Cardiac muscle cell (in vitro differentiated cells and primary cell): ENCODE data around the gene TTYH3. TPM values are rescaled to one million over a fixed set of nuclear protein-coding genes. Genes with fewer than 3 reads are reported as not detected.
A peak's percentile ranks its signal among the peaks of the same experiment; 100 is the strongest.
"Not testable (repeated sequence)": the region's sequence is repeated elsewhere in the genome, so short reads cannot be mapped to it uniquely, and the experiment has no call there.

Experiments
- DNase-seq, 2 donors: peaks; one replicate each; pipeline versions ENCODE4 v3.0.0 to v3.0.0-alpha.2; 2010 to 2017; ENCODE audit warnings: low read depth in 1 of 2, low spot score in 1 of 2
- H3K27ac ChIP-seq: fragments of 200-600 bp; sonication (generic); 2 replicates; pipeline ENCODE4 v1.5.1; 2016
- H3K27me3 ChIP-seq: fragments of 200-600 bp; sonication (generic); 2 replicates; pipeline ENCODE4 v1.6.0; 2016; ENCODE audit warnings: control low read depth
- H3K36me3 ChIP-seq: fragments of 200-600 bp; sonication (generic); 2 replicates; pipeline ENCODE4 v1.5.1; 2016; ENCODE audit warnings: control low read depth
- H3K4me1 ChIP-seq: fragments of 200-600 bp; sonication (generic); 2 replicates; pipeline ENCODE4 v1.8.1; 2017; ENCODE audit warnings: low read depth, mild to moderate bottlenecking, mixed run types
- H3K4me3 ChIP-seq: fragments of 200-600 bp; sonication (generic); 2 replicates; pipeline ENCODE4 v1.5.1; 2016; ENCODE audit warnings: mild to moderate bottlenecking
- H3K9me3 ChIP-seq: fragments of 200-600 bp; sonication (generic); 2 replicates; pipeline ENCODE4 v1.5.1; 2017; ENCODE audit warnings: low read depth, mild to moderate bottlenecking, control low read depth
- polyA plus RNA-seq: library from polyadenylated mRNA; unstranded; fragments of >200 nt; fragmentation: Nextera tagmentation; extraction: Ambion mirVana; gene quantifications from 2 replicates; pipeline ENCODE4 v1.2.1, GENCODE V29; 2016
- total RNA-seq: library from RNA; depleted of rRNA; stranded (reverse); fragments of >200 nt; gene quantifications from 2 replicates; pipeline ENCODE4 v1.2.3, GENCODE V29; 2016
- TF ChIP-seq, protein P1 (sequence below): IDR thresholded peaks from 2 replicates; pipeline ENCODE4 v1.5.1; 2012; ENCODE audit warnings: low read depth, mild to moderate bottlenecking, low read length

The TTYH3 gene
- total and polyA plus RNA-seq, 2 experiments from 2014 or later, result 64.6 to 86.6 TPM

DNA sequence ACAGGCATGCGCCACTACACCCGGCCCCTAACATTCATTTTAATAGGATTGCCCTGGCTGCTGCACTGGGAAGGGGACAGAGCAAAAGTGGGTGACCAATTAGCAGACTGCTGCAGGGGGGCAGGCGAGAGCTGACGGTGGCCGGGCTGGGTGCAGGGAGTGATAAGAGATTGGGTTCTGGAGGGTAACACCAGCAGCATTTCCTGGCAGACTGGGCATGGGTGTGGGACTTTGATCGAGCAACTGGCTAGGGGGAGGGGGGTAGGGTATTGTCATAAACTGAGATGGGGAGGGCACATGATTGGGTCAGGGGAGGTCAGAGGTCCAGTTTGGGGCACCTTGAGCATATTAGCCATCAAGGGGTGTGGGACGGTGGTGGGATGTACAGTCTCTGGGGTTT, 36.1 kb downstream of the TTYH3 start:
- H3K27me3 ChIP-seq, result peaks cover 4% of the 10 kb centered on the region
- DNase-seq, result no peak
- TF ChIP-seq, protein P1, sequence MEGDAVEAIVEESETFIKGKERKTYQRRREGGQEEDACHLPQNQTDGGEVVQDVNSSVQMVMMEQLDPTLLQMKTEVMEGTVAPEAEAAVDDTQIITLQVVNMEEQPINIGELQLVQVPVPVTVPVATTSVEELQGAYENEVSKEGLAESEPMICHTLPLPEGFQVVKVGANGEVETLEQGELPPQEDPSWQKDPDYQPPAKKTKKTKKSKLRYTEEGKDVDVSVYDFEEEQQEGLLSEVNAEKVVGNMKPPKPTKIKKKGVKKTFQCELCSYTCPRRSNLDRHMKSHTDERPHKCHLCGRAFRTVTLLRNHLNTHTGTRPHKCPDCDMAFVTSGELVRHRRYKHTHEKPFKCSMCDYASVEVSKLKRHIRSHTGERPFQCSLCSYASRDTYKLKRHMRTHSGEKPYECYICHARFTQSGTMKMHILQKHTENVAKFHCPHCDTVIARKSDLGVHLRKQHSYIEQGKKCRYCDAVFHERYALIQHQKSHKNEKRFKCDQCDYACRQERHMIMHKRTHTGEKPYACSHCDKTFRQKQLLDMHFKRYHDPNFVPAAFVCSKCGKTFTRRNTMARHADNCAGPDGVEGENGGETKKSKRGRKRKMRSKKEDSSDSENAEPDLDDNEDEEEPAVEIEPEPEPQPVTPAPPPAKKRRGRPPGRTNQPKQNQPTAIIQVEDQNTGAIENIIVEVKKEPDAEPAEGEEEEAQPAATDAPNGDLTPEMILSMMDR, result no peak

DNA sequence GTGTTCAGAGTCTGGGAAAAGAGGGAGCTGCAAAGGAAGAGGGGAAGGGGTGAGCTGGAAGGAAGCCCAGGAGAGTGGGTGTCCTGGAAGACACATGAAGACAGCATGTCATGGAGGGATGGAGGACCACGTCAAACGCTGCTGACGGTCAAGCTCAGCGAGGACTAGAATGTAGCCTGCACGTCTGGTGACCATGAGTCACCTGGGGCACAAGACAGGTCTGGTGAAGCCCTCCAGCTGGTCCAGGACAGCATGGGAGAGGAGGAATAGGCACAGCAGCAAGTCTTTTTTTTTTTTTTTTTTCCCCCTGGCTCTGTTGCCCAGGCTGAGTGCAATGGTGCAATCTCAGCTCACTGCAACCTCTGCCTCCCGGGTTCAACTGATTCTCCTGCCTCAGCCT, 36.6 kb downstream of the TTYH3 start:
- Histone ChIP-seq H3K27me3 (peaks cover 4% of the 10 kb centered on the region), H3K4me1 (no peaks in the 10 kb centered on the region), H3K9me3 (no peaks in the 10 kb centered on the region), H3K4me3 (no peak overlapping the region), H3K36me3 (no peaks in the 10 kb centered on the region), H3K27ac (no peak overlapping the region)
- DNase-seq, result peak in 1 of 2 donors; percentile 72
- TF ChIP-seq, protein P1, result no peak

More for the DNA sequence above, 36.1 kb downstream of the TTYH3 start:
- no peak overlapping the region for H3K27ac ChIP-seq
- H3K9me3 ChIP-seq, result no peaks in the 10 kb centered on the region
- H3K4me3 ChIP-seq, result no peak overlapping the region
- no peaks in the 10 kb centered on the region for H3K36me3 ChIP-seq
- H3K4me1 ChIP-seq, result no peaks in the 10 kb centered on the region

DNA sequence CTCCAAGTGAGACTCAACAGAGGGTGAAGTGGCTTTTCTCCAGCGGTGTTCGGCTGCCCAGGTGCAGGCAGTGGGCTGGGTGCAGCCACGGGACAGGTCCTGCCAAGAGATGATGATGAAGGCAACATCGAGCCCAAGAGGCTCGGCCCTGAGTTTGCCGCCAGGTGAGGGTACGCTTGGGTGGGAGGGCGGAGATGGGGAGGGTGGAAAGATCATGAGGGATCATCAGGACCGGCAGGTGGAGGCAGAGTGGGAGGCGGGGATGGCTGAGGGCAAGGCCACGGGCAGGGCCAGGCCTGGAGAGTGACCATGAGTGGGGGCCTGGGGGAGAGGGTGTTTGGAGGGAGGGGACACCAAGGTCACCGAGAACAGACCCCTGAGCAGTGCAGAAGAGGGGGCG, 38.4 kb downstream of the TTYH3 start:
- H3K36me3 ChIP-seq, result no peaks in the 10 kb centered on the region
- TF ChIP-seq, protein P1, result no peak
- DNase-seq, result no peak

DNA sequence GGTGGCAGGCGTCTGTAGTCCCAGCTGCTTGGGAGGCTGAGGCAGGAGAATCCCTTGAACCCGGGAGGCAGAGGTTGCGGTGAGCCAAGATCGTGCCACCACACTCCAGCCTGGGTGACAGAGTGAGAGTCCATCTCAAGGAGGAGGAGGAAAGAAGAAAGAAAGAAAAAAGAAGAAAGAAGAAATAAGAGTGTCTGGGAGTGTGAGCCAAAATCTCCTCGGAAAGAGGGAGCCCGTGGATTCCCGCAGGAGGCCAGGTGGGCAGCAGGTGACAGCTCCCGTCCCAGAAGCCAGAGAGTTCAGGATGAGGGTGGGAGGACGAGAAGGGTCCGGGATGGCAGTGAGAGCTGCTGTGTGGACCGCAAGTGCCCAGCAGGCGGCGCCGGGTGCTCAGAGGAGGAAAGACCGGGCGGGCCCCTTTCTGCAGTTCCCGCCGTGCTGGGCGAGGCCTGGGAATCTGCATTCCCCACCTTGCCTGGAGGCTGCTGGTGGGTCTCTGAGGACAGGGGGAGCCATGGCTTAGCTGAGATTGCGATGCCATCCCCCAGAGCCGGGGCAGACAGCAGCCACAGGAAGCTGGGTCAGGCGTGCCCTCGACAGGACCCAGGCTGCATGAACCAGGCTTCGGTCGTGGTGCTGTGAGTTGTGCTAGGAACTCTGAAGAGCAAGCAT, 39.1 kb downstream of the TTYH3 start:
- DNase-seq, result peak; percentile 64 to 83
- H3K4me3 ChIP-seq, result no peak overlapping the region
- peaks cover 4% of the 10 kb centered on the region for H3K27me3 ChIP-seq
- no peak overlapping the region for H3K27ac ChIP-seq
- H3K4me1 ChIP-seq, result no peaks in the 10 kb centered on the region
- H3K36me3 ChIP-seq, result no peaks in the 10 kb centered on the region
- TF ChIP-seq, protein P1, result peak; percentile 87
- H3K9me3 ChIP-seq, result no peaks in the 10 kb centered on the region

More for the DNA sequence above, 38.4 kb downstream of the TTYH3 start:
- H3K9me3 ChIP-seq, result no peaks in the 10 kb centered on the region
- no peak overlapping the region for H3K27ac ChIP-seq
- no peaks in the 10 kb centered on the region for H3K4me1 ChIP-seq
- H3K27me3 ChIP-seq, result peaks cover 4% of the 10 kb centered on the region
- no peak overlapping the region for H3K4me3 ChIP-seq

DNA sequence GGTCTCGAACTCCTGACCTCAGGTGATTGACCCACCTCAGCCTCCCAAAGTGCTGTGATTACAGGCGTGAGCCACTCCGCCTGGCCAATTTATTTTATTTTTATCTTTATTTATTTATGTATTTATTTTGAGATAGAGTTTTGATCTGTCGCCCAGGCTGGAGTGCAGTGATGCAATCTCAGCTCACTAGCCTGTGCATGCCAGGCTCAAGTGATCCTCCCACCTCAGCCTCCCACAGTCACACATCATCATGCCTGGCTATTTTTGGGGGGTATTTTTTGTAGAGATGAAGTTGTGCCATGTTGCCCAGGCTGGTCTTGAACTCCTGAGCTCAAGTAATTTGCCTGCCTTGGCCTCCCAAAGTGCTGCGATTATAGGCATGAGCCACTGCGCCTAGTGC, 41.4 kb downstream of the TTYH3 start:
- not testable (repeated sequence) for H3K27me3 ChIP-seq, H3K27ac ChIP-seq

DNA sequence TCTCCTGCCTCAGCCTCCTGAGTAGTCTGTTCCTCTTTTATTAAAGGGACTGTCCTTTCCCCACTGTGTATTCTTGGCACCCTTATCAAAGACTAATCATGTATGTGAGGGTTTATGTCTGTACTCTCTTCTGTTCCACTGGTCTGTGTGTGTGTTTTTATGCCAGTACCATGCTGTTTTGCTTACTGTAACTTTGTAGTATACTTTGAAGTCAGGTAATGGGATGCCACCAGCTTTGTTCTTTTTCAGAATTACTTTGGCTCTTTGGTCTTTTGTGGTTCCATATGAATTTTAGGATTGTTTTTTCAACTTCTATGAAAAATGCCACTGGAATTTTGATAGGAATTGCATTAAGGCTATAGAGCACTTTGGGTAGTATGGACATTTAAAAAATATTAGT, 42.1 kb downstream of the TTYH3 start:
- Histone ChIP-seq H3K27me3 (peaks cover 4% of the 10 kb centered on the region), H3K4me1 (no peaks in the 10 kb centered on the region), H3K27ac (no peak overlapping the region), H3K4me3 (no peak overlapping the region), H3K36me3 (no peaks in the 10 kb centered on the region), H3K9me3 (no peaks in the 10 kb centered on the region)
- TF ChIP-seq, protein P1, result no peak
- no peak for DNase-seq

More for the DNA sequence above, 41.4 kb downstream of the TTYH3 start:
- H3K9me3 ChIP-seq, DNase-seq, H3K36me3 ChIP-seq, H3K4me1 ChIP-seq, H3K4me3 ChIP-seq: not testable (repeated sequence)
